CD4-positive, alpha-beta T cell (primary cell): ENCODE measurements around the gene ARHGAP18. TPM values are rescaled to one million over a fixed set of nuclear protein-coding genes. Genes with fewer than 3 reads are reported as not detected.

Experiments used
- ATAC-seq: fragments of 200-7000 bp; cut with Tn5 transposase; one replicate; pipeline ENCODE4 v1.10.0; 2022; ENCODE audit warnings: mild to moderate bottlenecking; ENCODE audit not compliant: poor library complexity
- CTCF ChIA-PET: fragments of 350-600 bp; sonication (Branson Sonifier 250); formaldehyde crosslinking; loops from one replicate; lab custom pipeline; 2021; ENCODE audit warnings: antibody characterized with exemption, inconsistent platforms; lab: Charles Lee
- POLR2A ChIA-PET: fragments of 350-600 bp; sonication (Branson Sonifier 250); formaldehyde crosslinking; loops from one replicate; lab custom pipeline; 2021; ENCODE audit warnings: antibody characterized with exemption, inconsistent platforms; lab: Charles Lee
- DNase-seq, 14 experiments: peaks; one replicate each; pipeline ENCODE4 v3.0.0-alpha.2; 2013 to 2020; ENCODE audit warnings: mixed read lengths in 2 of 14
- H3K27ac ChIP-seq, 2 donors: one replicate each; pipeline versions ENCODE4 v1.5.1 to v1.7.0; 2013; ENCODE audit warnings: low read length in 2 of 2, low read depth in 1 of 2, mild to moderate bottlenecking in 1 of 2
- H3K27me3 ChIP-seq, 2 experiments: 1 replicate in 1 of 2; 2 replicates in 1 of 2; pipeline versions ENCODE4 v1.6.1 to v1.7.0; 2013; ENCODE audit warnings: low read length in 2 of 2, control low read depth in 1 of 2, mild to moderate bottlenecking in 1 of 2, moderate library complexity in 1 of 2; ENCODE audit not compliant: insufficient read depth in 2 of 2, control insufficient read depth in 1 of 2
- H3K36me3 ChIP-seq: one replicate; pipeline ENCODE4 v1.6.1; 2013; ENCODE audit warnings: low read length, control low read depth; ENCODE audit not compliant: insufficient read depth
- H3K4me1 ChIP-seq: one replicate; pipeline ENCODE4 v1.6.1; 2013; ENCODE audit warnings: low read length, control low read depth; ENCODE audit not compliant: insufficient read depth
- H3K4me3 ChIP-seq: one replicate; pipeline ENCODE4 v1.5.1; 2013; ENCODE audit warnings: mild to moderate bottlenecking, low read length, moderate library complexity
- H3K9me3 ChIP-seq, 2 experiments: 1 replicate in 1 of 2; 2 replicates in 1 of 2; pipeline versions ENCODE4 v1.6.1 to v1.7.0; 2013; ENCODE audit warnings: low read length in 2 of 2, mild to moderate bottlenecking in 2 of 2, control low read depth in 1 of 2, moderate library complexity in 1 of 2; ENCODE audit not compliant: control insufficient read depth in 1 of 2, insufficient read depth in 1 of 2
- H3K27ac Mint-ChIP-seq: one replicate; pipeline ENCODE4 v1.8.0; 2020; ENCODE audit warnings: mixed read lengths
- H3K27me3 Mint-ChIP-seq: one replicate; pipeline ENCODE4 v1.8.0; 2021; ENCODE audit warnings: mixed read lengths
- H3K36me3 Mint-ChIP-seq: one replicate; pipeline ENCODE4 v1.8.0; 2021; ENCODE audit warnings: low read depth, mixed read lengths
- H3K4me1 Mint-ChIP-seq: one replicate; pipeline ENCODE4 v1.8.0; 2021; ENCODE audit warnings: low read depth, mixed read lengths
- H3K4me3 Mint-ChIP-seq: one replicate; pipeline ENCODE4 v1.8.0; 2020; ENCODE audit warnings: mild to moderate bottlenecking, mixed read lengths
- H3K9me3 Mint-ChIP-seq: one replicate; pipeline ENCODE4 v1.8.0; 2020; ENCODE audit warnings: mixed read lengths
- CTCF ChIP-seq: fragments of 200-600 bp; IDR thresholded peaks from one replicate; pipeline ENCODE4 v1.8.0; 2022; ENCODE audit warnings: antibody characterized with exemption, mild to moderate bottlenecking
- intact Hi-C, 2 experiments: fragments of 100-400 bp; cut with DNase I in 1 of 2; cut with micrococcal nuclease in 1 of 2; formaldehyde crosslinking; loops; one replicate each; pipeline versions ENCODE4 v1.15.1 to v1.9.0; 2023 to 2025; cut with DNase I, micrococcal nuclease
- total RNA-seq, 174 experiments: library from RNA in 2 of 174; stranded (reverse) in 2 of 174; gene quantifications; one replicate each; pipeline ENCODE4 v1.2.3 and lab custom pipeline; 2021 to 2026

Gene ARHGAP18
- total RNA-seq, 2 experiments from 2014 or later: 0.71 to 1.3 TPM

DNA sequence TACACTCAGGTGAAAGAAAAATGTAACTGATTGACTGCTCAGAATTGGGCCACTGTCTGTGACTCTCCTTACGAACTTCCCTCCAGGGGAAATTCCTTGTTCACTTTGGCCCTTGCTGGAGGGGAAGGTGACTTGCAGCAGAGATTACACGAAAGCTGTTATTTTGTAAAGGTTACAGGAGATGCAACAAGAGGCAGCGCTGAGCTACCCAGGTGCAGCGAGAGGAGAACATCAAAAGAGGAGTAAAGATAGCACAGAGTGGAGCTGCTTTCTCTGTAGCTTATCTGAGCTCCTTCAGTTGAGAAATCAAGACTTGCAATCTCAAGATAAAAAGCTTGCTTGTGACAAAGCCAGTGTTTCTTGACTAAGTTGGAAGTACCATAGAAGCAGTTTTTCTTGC, 144.6 kb downstream of the ARHGAP18 start:
- Histone ChIP-seq H3K36me3 (no peaks in the 10 kb centered on the region), H3K27me3 (no peaks in the 10 kb centered on the region), H3K4me3 (no peak overlapping the region), H3K9me3 (no peaks in the 10 kb centered on the region), H3K27ac (no peak overlapping the region), H3K4me1 (no peaks in the 10 kb centered on the region)
- ChIA-PET CTCF (interaction anchor here (1.1 kb wide), 1 partner anchor 26 kb away, joined by 3 read pairs; no protein-coding TSS in a partner anchor), POLR2A (no interaction called here)
- Mint-ChIP-seq H3K4me3 (no peak overlapping the region), H3K9me3 (no peaks in the 10 kb centered on the region), H3K36me3 (no peaks in the 10 kb centered on the region), H3K27me3 (no peaks in the 10 kb centered on the region), H3K27ac (no peak overlapping the region), H3K4me1 (peaks cover 5% of the 10 kb centered on the region)
- DNase-seq: no peak
- no peak for ATAC-seq
- TF ChIP-seq CTCF: no peak
- intact Hi-C loops: no loop called here

DNA sequence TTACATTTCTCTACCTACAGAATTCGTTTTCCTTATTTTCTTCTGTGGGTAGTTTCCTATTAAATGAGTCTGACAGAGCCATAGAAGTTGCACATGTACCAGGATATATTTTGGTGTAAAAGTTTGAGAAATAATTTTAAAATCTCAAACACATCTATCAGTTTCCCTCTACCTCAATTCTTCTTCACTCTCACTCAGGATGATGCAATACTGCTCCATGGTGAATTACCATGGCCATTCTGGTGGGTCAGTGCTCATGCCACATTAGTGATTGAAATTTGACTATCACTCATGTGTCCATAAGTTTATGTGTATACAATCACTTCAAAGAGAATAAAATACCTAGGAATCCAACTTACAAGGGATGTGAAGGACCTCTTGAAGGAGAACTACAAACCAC, 151.7 kb downstream of the ARHGAP18 start:
- H3K27me3 Mint-ChIP-seq: no peaks in the 10 kb centered on the region
- no peak overlapping the region for H3K4me3 Mint-ChIP-seq
- DNase-seq: no peak
- H3K9me3 Mint-ChIP-seq: no peaks in the 10 kb centered on the region
- intact Hi-C loops: no loop called here
- H3K9me3 ChIP-seq: no peaks in the 10 kb centered on the region
- H3K4me1 ChIP-seq: no peaks in the 10 kb centered on the region
- H3K4me3 ChIP-seq: no peak overlapping the region
- H3K4me1 Mint-ChIP-seq: no peaks in the 10 kb centered on the region
- H3K27ac Mint-ChIP-seq: no peak overlapping the region
- no peaks in the 10 kb centered on the region for H3K36me3 ChIP-seq
- H3K27ac ChIP-seq: no peak overlapping the region
- TF ChIP-seq CTCF: no peak
- ChIA-PET POLR2A (no interaction called here), CTCF (no interaction called here)
- H3K27me3 ChIP-seq: no peaks in the 10 kb centered on the region
- H3K36me3 Mint-ChIP-seq: no peaks in the 10 kb centered on the region
- no peak for ATAC-seq

DNA sequence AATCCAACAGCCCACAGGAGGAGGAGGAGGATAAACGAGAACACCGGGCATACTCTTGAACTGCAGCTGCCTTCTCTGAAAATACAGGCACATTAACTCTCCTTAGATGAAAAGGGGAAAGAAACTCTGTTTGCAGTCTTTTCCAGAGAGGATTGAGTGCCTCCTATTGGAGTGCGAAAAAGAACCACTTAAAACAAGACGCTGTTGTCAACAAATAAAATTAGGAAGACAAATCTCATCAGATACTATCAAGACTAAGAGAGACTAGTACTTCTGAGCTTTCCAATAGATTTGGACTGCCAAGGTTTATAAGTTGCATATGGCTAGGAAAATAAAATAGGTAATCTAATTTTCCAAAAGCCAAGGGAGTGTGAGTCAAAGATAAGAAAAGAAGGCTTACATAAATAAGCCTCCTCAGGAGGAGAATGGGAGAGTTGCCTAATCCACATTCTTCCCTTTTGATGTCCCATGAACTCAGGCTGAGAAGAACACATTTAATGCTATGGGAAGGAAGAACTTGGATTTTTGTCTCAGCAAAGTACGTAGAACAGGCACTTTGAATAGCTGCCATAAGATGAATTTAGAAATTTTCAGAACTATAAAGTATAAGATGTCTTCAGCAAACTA, 154.7 kb downstream of the ARHGAP18 start:
- no peaks in the 10 kb centered on the region for H3K9me3 ChIP-seq
- Mint-ChIP-seq H3K36me3 (no peaks in the 10 kb centered on the region), H3K4me1 (no peaks in the 10 kb centered on the region), H3K27me3 (no peaks in the 10 kb centered on the region), H3K4me3 (no peak overlapping the region), H3K27ac (no peak overlapping the region), H3K9me3 (no peaks in the 10 kb centered on the region)
- POLR2A ChIA-PET: no interaction called here
- ATAC-seq: no peak
- H3K27ac ChIP-seq: no peak overlapping the region
- no peak for TF ChIP-seq CTCF
- no peaks in the 10 kb centered on the region for H3K4me1 ChIP-seq
- CTCF ChIA-PET: no interaction called here
- H3K27me3 ChIP-seq: no peaks in the 10 kb centered on the region
- no peaks in the 10 kb centered on the region for H3K36me3 ChIP-seq
- DNase-seq: no peak
- intact Hi-C loops: no loop called here
- H3K4me3 ChIP-seq: no peak overlapping the region
